ENCODE data around the gene CACNA2D3. TPM values are rescaled to one million over a fixed set of nuclear protein-coding genes. Genes with fewer than 3 reads are reported as not detected.

CACNA2D3 gene
- total RNA-seq, 1 donor from 2014 or later, result 7.3 TPM

DNA sequence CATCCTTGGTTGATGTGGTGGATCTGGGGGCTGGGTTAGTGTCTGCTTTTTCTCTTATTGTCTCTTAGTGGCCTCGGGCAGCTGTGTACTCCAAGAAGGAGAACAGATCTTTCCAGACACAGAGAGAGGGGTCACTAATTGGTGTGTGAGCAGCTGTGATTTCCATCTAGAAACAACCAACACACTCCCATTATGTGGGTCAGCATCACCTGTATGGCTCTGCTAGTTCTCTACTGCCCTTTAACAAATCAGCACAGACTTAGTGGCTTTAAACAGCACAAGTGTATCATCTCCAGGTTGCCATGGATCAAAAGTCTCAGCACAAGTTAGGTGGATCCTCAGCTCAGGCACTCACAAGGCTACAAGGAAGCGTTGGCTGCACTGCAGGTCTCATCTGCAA, 648.7 kb downstream of the CACNA2D3 start:
- intact Hi-C loops (cut with DNase I), result no loop called here
- Histone ChIP-seq H3K4me1 (no peaks in the 10 kb centered on the region), H3K36me3 (no peaks in the 10 kb centered on the region), H3K27ac (no peak overlapping the region), H3K4me3 (no peak overlapping the region), H3K27me3 (no peaks in the 10 kb centered on the region), H3K9me3 (no peaks in the 10 kb centered on the region)
- DNase-seq, result no peak
- TF ChIP-seq, protein P1, sequence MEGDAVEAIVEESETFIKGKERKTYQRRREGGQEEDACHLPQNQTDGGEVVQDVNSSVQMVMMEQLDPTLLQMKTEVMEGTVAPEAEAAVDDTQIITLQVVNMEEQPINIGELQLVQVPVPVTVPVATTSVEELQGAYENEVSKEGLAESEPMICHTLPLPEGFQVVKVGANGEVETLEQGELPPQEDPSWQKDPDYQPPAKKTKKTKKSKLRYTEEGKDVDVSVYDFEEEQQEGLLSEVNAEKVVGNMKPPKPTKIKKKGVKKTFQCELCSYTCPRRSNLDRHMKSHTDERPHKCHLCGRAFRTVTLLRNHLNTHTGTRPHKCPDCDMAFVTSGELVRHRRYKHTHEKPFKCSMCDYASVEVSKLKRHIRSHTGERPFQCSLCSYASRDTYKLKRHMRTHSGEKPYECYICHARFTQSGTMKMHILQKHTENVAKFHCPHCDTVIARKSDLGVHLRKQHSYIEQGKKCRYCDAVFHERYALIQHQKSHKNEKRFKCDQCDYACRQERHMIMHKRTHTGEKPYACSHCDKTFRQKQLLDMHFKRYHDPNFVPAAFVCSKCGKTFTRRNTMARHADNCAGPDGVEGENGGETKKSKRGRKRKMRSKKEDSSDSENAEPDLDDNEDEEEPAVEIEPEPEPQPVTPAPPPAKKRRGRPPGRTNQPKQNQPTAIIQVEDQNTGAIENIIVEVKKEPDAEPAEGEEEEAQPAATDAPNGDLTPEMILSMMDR (IDR thresholded peaks at IDR 0.05), result no peak
- ATAC-seq, result no peak

- no peaks in the 10 kb centered on the region for H3K36me3 ChIP-seq
- DNase-seq (no peak), ATAC-seq (no peak)
- TF ChIP-seq, protein P1 (IDR thresholded peaks at IDR 0.05), result no peak
- H3K9me3 ChIP-seq, result no peaks in the 10 kb centered on the region
- H3K4me1 ChIP-seq, result no peaks in the 10 kb centered on the region
- H3K27me3 ChIP-seq, result no peaks in the 10 kb centered on the region
- H3K4me3 ChIP-seq, result no peak overlapping the region
- no peak overlapping the region for H3K27ac ChIP-seq
- intact Hi-C loops (cut with DNase I), result no loop called here
Observed at GRCh38 chr3:54772051-54772450, 649.7 kb downstream of the CACNA2D3 start.

- DNase-seq (no peak), ATAC-seq (no peak)
- TF ChIP-seq, protein P1 (IDR thresholded peaks at IDR 0.05), result no peak
- intact Hi-C loops (cut with DNase I), result no loop called here
- Histone ChIP-seq H3K9me3 (no peaks in the 10 kb centered on the region), H3K4me1 (no peaks in the 10 kb centered on the region), H3K4me3 (no peak overlapping the region), H3K36me3 (no peaks in the 10 kb centered on the region), H3K27ac (no peak overlapping the region), H3K27me3 (no peaks in the 10 kb centered on the region)
Observed at GRCh38 chr3:54772746-54773145, 650.4 kb downstream of the CACNA2D3 start.

GRCh38 chr3:54773271-54773670, 650.9 kb downstream of the CACNA2D3 start:
- Histone ChIP-seq H3K27me3 (no peaks in the 10 kb centered on the region), H3K4me1 (no peaks in the 10 kb centered on the region), H3K9me3 (no peaks in the 10 kb centered on the region), H3K27ac (no peak overlapping the region), H3K36me3 (no peaks in the 10 kb centered on the region), H3K4me3 (no peak overlapping the region)
- ATAC-seq, result no peak
- DNase-seq, result no peak
- TF ChIP-seq, protein P1 (IDR thresholded peaks at IDR 0.05), result no peak
- intact Hi-C loops (cut with DNase I), result no loop called here

DNA sequence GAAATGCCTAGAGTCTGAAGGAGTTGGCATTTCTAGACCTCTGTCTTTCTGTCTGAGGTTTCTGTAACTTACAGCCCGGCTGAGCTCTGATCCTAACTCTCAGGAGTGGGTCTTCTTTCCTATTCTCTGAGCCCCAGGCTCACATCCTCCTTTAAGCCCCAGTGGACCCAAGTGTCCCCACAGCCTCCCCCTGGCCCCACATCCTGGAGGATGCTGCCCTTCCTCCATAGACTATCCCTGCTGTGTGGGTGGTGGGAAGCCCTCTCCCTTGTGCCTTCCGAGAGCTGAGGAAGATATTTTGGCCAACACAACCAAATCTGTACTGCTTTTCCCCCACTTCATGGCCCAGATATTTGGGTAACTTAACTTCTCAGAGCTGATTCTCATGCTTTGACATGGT, 654.2 kb downstream of the CACNA2D3 start:
- Histone ChIP-seq H3K27ac (no peak overlapping the region), H3K9me3 (no peaks in the 10 kb centered on the region), H3K36me3 (no peaks in the 10 kb centered on the region), H3K4me1 (no peaks in the 10 kb centered on the region), H3K27me3 (no peaks in the 10 kb centered on the region), H3K4me3 (no peak overlapping the region)
- intact Hi-C loops (cut with DNase I), result no loop called here
- TF ChIP-seq, protein P1 (IDR thresholded peaks at IDR 0.05), result no peak
- DNase-seq (no peak), ATAC-seq (no peak)

DNA sequence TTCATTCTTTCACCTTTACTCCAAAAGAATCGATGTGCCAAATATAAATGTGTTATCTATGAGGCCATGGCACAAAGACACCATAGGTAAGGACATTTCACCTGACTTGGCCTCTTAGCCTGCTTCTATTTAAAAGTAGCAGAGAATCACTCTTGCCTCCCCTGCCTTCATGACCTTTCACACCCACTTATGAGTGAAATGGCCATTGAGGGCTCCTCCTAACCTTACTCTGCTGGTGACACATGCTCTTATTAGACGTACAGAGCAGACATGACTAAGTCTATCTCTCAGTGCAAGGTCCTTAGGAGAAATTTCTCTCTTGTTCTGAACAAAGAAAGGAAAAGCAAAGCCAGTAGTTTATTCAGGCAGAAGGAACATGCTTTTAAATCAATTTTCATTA, 654.8 kb downstream of the CACNA2D3 start:
- H3K27ac ChIP-seq, result no peak overlapping the region
- no peaks in the 10 kb centered on the region for H3K36me3 ChIP-seq
- H3K9me3 ChIP-seq, result no peaks in the 10 kb centered on the region
- no peak overlapping the region for H3K4me3 ChIP-seq
- TF ChIP-seq, protein P1 (IDR thresholded peaks at IDR 0.05), result no peak
- no peaks in the 10 kb centered on the region for H3K27me3 ChIP-seq
- intact Hi-C loops (cut with DNase I), result no loop called here
- ATAC-seq, result no peak
- no peak for DNase-seq
- H3K4me1 ChIP-seq, result no peaks in the 10 kb centered on the region

Measured in upper lobe of right lung (tissue), 1 donor.